GM19099 (cell line): ENCODE data around the gene GPR101.

ENCODE experiments used
- POLR2A ChIP-seq: IDR thresholded peaks from 3 replicates; pipeline ENCODE4 v1.6.1; 2011; ENCODE audit warnings: low read depth; ENCODE audit not compliant: insufficient read length; ENCODE audit errors: extremely low read depth

Gene GPR101, protein sequence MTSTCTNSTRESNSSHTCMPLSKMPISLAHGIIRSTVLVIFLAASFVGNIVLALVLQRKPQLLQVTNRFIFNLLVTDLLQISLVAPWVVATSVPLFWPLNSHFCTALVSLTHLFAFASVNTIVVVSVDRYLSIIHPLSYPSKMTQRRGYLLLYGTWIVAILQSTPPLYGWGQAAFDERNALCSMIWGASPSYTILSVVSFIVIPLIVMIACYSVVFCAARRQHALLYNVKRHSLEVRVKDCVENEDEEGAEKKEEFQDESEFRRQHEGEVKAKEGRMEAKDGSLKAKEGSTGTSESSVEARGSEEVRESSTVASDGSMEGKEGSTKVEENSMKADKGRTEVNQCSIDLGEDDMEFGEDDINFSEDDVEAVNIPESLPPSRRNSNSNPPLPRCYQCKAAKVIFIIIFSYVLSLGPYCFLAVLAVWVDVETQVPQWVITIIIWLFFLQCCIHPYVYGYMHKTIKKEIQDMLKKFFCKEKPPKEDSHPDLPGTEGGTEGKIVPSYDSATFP

DNA sequence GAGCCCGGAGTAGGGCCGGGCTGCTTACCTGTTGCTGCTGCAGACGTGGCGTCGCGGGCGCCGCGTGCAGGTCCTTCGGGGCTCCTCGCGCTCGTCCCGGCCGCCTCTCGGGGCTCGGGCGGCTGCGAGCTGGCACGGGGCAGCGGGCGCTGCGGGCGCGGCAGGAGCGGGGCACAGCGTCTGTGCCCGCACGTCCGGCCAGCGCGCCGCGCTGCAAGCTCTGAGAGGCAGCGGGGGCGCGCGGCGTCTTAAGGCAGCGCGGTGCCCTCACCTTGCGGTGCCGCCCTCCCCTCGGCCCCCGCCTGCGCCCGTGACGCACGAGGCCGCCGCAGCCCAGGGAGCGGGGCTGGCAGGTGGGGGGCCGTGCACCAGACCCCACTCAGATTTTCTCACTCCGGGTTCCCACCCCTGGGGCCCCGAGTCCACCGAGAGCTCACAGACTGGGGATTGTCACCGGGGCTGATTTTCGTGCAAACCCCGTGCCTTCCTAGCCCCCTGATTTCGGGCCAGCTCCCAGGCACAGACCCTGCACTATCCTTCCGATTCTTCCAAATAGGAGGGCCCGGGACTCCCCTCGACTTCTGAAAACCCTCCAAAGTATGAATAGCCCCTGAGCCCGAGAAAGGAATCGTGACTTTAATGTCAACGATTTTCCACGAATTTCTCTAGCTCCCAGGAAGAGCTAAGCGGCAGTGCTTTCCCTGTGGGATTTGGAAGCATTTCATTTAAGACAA is at the start of gene GPR101:
Gene GPR101, minus strand, starts transcription at position 222 of the 734 bp plus-strand sequence. CDS start 2,321 bp downstream, outside the sequence.
- no peak for TF ChIP-seq POLR2A

DNA sequence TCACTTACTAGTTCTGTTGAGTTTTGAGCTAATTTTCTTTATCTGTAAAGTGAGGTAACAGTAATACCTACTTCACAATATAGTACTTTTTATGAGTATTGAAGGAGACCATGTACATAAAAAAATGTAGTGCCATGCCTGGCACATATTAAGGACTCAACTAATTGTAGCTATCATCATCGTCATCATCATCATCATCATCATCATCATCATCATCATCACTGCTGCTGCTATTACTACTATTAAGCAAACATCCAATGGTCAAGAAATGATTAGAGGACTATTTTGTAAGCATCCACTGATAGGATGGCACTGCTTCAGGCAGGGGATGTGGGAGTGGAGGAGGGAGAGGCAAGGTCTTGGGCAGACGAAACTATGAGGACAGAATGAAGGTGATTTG is 47.4 kb upstream of the GPR101 start:
- TF ChIP-seq POLR2A: no peak

DNA sequence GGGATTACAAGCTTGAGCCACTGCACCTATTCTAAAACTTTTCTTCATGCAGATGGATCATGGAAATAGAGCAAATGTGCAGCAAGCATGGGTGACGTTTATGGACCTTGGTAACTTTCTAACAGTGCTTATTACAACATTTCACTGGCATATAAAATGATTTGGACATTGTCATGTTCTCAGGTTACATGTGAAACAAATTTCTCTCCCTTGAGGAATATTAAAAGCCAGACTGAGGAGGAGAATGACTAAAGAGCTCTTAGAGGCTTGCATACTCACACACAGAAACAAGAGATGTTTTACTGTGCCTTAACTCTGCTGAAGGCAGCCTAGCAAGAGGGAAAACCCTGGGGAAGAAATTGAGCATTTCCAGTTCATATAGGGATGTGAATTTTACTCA is 38.6 kb upstream of the GPR101 start:
- TF ChIP-seq POLR2A: no peak

DNA sequence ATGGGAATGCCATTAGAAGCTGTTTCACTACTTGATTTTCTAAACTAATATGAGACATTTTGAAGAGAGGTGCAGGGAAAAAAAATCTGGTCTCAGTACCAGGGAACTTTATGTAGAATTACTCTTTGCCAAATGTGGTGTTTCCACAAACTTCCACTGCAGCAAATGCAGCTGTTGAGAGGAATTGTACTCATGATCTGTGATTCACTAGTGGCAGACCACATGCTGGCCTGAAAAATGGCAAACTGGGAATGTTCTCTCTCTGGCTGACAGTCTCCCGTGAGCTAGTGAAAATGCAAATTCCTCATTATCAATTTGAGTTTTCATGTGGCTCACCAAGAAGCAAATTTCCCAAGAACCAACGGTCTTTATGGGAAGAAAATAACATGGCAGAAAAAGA is 37.8 kb upstream of the GPR101 start:
- TF ChIP-seq POLR2A: no peak

DNA sequence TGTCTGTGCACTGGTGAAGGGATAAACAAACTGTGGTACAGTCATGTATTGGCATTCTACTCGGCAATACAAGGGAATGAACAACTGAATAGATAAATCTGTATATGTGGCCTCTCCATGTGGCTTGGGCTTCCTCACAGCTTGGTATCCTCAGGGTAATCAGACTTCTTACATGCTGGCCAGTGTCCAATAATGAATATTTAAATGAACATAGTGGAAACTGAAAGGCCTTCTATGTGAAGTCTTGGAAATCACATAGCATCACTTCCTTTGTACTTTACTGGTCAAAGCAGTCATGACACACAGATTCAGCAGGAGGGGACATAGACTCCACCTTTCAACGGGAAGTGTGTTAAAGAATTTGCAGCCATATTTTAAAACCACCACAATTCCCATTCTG is 33.4 kb upstream of the GPR101 start:
- no peak for TF ChIP-seq POLR2A

DNA sequence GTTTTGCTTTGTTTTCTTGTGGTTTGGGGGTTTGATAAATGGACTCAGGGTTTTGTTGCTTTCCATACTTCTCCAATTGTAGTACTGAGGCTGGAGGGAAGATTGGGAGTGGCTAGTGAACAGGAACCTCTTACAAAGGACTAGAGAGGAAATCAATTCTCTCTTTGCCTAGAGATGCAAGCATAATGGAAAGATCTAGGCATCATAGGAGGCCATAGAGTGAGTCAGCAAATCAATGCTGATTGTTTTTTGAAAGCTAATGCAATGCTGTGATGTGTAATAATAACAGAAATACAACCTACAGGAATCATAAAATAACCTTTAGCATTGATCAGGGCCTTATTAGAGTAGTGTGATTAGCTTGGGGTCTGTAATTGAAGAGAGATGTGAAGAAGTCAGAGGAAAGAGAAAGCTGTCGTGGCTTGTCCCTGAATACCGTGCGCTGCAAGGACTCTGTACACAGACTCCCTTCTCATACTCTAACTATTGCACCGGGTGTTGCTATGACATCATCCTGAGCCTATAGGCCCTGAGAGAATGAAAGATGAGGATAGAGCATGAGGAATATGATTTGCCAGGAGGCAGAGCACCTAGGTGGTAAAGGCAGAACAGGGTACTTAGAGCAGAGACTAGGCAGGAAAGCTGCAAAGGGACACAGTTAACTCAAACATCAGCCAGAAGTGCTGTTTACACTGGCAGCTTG is 29.3 kb upstream of the GPR101 start:
- no peak for TF ChIP-seq POLR2A

DNA sequence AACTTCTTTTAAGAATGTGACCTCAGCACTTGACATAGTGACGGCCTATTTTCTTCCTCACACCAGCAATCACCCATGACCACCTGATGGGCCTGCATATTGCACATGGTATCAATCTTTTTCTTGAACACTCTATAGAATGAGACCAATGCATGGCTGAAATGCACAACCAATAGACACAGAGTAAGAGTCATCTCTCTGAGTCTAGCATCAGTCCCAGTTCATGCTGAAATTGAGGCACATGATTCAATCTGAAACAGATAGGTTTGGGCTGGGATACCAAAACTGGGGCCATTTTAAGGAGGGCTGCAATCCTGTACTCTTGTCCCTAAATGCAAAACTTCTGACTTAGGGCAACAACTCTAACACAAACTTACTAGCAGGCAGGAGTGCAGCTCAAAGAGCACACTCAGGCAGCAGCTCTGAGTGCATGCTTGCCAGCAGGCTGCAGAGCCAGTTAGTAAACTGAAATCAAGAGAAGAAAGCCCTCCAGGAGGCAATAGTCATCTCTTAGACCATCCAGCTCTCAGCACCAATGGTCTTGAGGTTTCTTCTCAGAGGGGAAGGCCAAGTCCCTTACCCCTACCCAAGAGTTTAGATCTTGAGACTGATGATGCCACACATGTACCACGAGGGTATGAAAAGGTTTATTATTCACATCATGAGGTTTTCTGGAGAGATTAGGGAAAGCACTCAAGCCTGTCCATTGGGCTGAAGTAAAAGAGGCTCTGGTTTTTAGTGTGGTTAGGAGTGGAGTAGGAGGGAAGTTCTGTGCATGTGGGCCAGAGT is 24.7 kb upstream of the GPR101 start:
- TF ChIP-seq POLR2A: no peak

DNA sequence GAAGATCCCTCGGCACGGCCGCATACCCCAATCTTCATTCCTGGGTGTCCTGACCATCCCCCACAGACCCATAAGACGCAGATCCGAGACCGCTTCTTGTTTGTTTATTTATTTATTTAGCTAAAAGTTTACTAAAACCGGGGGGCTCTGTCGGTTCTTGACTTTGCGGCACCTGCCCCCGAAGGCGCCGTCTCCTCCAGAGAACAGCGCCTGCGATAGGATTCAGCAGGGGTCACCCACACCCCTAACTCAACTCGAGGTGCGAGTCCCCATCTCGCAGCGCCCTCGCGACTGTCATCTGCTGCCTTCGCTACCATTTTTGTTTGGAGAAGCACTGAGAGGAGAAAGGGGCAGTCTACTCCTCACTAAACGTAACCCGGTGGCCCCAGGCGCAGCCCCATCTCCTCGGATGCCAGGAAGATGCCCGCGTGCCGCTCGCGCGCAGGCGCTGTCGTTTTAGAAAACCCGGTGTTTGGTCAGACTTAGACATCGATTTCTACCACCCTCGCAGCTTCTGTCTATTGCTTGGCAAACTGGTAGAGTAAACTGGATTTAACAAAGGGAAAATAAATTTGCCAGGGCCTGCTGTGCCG is 18.9 kb upstream of the GPR101 start:
- no peak for TF ChIP-seq POLR2A

DNA sequence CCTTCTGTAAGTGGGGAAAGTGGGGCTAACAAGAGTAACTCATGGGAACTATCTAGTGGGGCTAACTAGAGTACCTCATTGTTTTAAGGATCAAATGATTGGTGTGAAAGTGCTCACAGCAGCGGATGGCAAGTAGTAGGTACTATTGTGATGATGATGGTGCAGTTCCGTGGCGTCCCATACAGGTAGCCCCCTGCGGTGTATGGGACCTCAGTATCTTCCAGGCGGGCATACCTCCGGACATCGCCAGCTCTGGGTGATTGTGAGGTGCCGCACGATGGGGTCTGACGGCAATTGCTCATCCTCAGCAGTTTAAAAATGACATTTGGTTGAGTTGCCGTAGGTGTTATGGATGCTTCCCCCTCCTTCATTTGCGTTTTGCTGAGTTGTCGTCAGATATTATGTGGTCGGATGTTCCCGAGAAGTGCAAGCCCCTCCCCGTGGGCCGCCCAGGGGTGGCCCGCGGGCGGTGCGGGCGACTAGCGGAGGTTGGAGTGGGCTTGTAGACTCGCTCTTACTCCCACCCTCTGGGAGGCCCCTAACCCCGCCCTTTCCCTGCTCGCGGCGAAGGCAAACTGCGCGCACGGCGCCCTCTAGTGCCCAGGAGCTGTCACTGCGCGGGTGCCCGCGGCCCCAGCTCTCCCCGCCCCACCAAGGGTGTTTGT is 18.3 kb upstream of the GPR101 start:
- no peak for TF ChIP-seq POLR2A

DNA sequence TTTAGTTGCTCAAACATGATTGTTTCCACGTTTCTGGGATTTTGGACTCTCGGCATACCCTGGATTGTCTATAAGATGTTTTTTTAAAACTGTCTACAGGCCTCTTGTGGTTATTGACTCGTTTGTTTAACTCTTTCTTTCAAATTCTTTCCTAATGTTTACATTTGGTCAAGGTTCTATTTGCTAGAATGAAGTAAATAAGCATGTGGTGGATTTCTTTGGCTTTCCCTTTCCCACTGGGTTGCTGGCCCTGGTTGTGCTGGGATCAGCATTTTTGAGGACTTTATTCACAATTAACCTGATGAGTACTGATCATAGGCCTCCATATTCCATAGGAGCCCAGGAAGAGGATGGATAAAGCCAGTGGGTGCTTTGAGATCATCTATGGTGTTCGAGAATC is 11.1 kb upstream of the GPR101 start:
- TF ChIP-seq POLR2A: no peak

DNA sequence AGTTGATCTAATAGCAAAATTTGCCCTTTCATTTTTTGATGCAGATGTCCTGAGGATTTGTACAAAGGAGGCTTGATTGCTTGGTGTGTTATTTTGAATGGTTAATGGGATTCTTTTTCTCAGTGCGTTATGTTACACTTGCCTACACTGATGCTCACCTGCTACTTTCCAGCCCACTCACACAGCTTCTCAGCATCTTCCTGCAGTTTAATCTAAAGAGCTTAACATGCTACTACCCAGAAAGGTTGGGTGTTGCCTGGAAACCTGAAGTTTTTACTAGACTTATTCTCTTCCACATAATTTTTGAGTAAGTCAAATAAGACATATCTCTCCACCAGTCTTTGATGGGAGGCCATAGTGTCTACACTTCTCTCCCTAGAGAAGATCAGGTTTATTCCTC is 9.9 kb upstream of the GPR101 start:
- no peak for TF ChIP-seq POLR2A

DNA sequence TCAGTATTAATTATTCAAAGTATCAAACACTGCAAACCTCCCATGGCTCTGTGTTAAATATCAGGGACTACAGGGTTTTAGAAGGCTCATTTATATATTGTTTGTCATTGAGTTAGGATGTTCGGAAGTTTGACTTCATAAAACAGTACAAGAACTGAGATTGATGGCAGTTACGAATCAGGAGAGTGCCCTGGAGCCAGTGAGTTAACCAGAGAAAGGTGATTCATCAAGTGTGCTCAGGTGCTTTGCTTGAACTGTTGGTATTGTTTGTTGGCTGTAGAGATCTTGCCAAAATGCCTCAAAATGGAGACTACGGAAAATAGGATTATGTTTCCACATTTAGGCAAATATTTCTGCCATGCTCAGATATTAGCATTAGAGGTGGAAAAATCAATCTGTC is 7.5 kb upstream of the GPR101 start:
- no peak for TF ChIP-seq POLR2A

DNA sequence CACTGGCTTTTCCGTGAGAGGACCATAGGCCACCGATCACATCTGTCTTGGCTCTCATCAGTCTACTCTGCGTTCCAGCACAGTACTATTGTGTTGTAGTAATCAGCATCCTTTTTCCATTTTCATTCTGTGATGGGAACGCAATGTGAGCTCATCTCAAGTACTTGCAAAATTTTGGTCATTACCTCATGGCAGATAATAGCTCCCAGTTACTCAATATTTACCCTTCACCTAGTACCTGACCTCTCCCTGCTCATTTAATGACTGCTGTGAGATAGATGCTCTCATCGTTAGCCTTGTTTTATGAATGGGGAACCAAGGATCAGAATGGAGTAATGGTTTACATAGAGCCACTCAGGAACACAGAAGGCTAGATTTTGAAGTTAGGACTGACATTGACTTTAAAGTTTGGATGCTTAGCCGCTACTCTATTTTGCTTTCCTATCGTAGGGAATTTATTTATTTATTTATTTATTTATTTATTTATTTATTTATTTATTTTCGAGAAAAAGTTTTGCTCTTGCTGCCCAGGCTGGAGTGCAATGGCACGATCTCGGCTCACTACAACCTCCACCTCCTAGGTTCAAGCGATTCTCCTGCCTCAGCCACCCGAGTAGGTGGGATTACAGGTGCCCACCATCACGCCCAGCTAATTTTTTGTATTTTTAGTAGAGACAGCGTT is 6.5 kb upstream of the GPR101 start:
- no peak for TF ChIP-seq POLR2A
